Thyroid gland (tissue), 4 donors: ENCODE results near the gene ZNF775.

Experiments
- CTCF ChIP-seq, 6 experiments: fragments of 200-600 bp in 3 of 6; fragments of 450-650 bp in 3 of 6; sonication (generic) in 3 of 6; IDR thresholded peaks; one replicate each; pipeline ENCODE4 v1.5.1; 2016 to 2019; ENCODE audit warnings: antibody characterized with exemption in 6 of 6, mild to moderate bottlenecking in 2 of 6, inconsistent platforms in 1 of 6, moderate library complexity in 1 of 6
- POLR2A ChIP-seq, 2 donors: fragments of 450-650 bp; IDR thresholded peaks; one replicate each; pipeline ENCODE4 v1.6.1; 2017; ENCODE audit warnings: antibody characterized with exemption in 2 of 2, mild to moderate bottlenecking in 2 of 2, moderate library complexity in 1 of 2

- TF ChIP-seq CTCF (IDR thresholded peaks at IDR 0.05) (no peak), POLR2A (IDR thresholded peaks at IDR 0.05) (no peak)
These were observed 11.4 kb upstream of the ZNF775 start for GRCh38 chr7:150367677-150368095.
